GM18520 (cell line): ENCODE measurements around the gene SLC37A4.
"Not testable (repeated sequence)": the region's sequence is repeated elsewhere in the genome, so short reads cannot be mapped to it uniquely, and the experiment has no call there.

Source experiments
- ATAC-seq: cut with Tn5 transposase; IDR thresholded peaks from one replicate; pipeline ENCODE4 v1.9.1; 2021; ENCODE audit not compliant: unreplicated experiment

Gene SLC37A4

DNA sequence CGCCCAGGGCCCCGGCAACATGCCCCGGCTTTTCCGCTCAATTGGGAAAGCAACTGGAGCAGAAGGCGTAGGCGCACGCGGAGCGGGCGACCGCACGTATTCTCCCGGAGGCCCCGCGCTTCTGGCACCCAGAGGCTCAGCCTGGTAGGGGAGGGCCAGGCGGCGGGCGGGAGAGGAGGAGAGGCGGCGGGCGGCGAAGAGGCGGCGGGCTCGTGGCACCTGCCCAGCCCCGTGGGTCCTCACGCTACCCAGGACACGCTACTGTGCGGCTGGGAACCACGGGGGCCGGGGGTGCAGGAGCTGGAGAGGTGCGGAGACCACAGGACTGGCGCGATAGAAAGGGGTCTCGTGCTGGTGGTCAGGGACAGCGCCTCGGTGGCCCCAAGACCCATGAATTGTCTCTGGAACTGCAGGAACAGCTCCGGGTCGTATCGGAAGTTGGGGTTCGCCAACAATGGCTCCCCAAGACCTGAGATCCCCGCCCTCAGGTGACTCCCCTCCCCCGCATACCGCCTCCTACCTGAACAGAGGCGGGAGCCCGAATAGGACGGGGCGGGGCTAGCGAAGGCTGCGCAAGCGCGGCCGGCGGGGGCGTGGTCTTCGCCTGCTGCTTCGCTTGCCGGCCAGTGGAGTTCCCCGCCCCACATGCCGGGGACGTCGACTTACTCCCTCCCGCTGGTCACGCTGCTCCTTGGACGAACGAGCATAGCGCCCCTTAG is at the start of gene SLC37A4:
SLC37A4 (minus strand) TSS at position 549 of the 719 bp plus-strand sequence.
- peak; percentile 90 for ATAC-seq

DNA sequence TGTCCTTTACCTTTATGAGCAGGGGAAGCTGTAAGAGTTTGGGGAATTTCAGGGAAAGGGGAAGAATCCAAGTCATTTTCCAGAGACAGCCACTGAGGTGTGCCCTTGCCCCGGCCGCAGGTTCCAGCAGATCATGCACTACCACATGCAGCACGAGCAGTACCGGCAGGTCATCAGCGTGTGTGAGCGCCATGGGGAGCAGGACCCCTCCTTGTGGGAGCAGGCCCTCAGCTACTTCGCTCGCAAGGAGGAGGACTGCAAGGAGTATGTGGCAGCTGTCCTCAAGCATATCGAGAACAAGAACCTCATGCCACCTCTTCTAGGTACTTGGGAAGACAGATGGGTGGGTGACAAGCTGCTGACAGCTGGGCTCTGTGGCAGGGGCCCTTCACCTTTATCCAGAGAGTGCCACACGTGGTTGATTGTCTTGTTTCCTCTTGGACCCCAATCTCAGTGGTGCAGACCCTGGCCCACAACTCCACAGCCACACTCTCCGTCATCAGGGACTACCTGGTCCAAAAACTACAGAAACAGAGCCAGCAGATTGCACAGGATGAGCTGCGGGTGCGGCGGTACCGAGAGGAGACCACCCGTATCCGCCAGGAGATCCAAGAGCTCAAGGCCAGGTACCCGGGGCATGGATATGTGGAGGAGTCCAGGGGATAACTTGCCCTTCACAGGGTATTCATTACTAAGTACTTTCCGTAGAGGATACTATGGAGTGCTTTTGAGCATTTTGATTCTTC is 48.2 kb upstream of the SLC37A4 start:
- no peak for ATAC-seq

- no peak for ATAC-seq
Observed at GRCh38 chr11:119077839-119078238, 47.2 kb upstream of the SLC37A4 start.

DNA sequence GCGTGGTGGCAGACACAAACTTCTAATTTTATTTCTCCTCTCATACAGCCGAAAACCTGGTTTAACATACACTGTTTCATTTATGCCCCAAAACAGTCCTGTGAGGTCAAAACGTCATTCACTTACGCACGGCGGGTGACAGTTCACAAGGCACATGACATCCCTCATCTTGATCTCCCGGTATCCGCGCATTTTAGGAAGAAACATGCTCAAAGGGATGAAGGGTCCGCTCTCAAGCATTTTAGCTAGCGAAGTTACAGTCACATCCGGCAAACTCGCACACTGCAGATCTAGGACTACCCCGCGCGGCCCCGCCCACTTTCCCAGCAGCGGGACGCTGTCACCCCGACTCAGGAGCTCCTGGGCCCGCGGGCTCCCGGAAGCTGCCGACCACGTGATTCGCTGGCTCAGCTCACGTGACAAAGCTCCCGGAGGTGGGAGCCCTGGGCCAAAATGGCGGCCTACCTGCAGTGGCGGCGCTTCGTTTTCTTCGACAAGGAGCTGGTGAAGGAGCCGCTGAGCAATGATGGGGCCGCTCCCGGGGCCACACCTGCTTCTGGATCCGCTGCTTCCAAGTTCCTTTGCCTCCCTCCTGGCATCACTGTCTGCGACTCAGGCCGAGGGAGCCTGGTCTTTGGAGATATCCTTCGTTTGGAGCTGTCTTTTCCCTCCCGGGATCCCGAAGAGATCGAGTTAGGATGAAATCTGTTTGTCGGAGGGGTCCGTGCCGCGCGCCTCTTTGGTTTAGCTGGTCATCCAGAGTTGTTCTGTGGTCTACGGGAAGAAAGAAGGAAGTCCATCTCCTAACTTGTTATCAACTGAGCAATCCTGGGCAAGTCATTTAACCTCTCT is 36.9 kb upstream of the SLC37A4 start, which contains the start of gene VPS11:
VPS11 (plus strand) TSS at position 448 of the 852 bp plus-strand sequence; CDS start at position 454, 6 bp downstream.
- ATAC-seq = peak; percentile 91

- no peak for ATAC-seq
Observed at GRCh38 chr11:119065369-119065768, 34.7 kb upstream of the SLC37A4 start.

DNA sequence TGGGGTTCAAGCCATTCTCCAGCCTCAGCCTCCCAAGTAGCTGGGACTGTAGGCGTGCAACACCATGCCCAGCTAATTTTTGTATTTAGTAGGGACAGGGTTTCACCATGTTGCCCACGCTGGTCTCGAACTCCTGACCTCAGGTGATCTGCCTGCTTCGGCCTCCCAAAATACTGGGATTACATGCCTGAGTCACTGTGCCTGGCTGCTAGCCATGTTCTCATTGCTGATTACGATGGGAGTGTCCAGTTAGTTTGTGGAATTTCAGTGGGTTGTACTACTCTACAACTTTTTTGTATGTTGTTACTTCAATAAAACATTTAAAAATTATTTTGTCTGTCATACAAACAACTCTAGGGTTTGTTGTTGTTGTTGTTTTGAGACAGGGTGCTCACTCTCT is 32.1 kb upstream of the SLC37A4 start:
- no peak for ATAC-seq

DNA sequence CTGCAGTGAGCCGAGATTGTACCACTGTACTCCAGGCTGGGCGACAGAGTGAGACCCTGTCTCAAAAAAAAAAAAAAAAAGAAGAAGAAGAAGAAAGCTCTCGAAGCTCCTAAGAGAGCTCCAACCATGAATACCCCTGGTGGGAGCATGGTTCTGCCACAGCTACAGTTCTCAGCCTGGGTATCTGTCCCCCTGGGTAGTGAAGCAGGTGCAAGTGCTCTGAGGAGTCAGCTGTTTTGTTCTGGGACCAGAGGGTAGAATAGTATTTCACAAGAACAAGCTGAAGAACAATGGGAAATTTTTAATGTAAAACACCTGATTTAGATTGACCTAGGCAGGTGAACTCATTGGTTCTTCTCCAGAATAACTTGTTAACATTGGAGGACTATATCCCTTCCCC is 30.6 kb upstream of the SLC37A4 start:
- ATAC-seq = no peak

DNA sequence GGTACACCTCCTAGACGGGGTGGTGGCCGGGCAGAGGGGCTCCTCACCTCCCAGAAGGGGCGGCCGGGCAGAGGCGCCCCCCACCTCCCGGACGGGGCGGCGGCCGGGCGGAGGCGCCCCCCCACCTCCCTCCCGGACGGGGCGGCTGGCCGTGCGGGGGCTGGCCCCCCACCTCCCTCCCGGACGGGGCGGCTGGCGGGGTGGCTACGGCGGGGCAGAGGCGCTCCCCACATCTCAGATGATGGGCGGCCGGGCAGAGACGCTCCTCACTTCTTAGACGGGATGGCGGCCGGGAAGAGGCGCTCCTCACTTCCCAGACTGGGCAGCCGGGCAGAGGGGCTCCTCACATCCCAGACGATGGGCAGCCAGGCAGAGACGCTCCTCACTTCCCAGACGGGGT is 28.5 kb upstream of the SLC37A4 start:
- ATAC-seq = not testable (repeated sequence)

DNA sequence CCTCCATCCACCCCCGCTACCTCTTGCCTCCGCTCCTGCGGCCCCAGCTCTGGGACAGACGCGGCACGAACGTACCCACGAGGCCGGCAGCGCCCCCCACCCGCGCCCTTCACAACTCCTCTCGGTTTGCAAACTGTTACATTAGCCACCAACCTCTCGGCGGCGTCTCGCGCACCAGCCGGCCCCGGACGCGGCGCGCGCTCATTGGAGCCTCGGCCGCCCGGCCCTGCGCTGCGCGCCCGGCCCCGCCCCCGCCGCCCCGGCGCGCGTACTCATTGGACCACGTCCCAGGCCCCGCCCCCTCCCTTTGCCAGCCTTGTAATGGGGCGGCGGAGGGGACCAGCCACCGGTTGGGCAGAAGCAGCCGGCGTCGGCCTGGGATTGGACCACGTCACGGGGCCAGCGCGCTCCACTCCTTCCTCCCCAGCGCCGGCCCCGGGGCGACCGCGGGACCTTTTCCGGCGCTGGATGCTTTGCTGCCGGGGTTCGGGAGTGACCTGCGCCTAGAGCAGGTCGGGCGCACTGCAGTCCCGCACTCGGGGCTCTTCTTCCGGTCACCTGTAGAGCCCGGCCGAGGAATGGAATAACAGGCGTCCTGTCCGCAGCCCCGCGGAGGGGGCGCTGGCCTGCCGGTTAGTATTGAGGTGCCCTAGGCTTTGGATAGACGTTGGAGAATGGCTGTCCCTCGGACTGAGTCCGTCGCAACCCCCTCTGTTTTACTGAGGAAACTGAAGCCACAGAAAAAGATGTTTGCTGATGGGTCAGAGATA is 26.5 kb upstream of the SLC37A4 start, which contains the start of gene HYOU1:
HYOU1 (minus strand) TSS at position 206 of the 770 bp plus-strand sequence. CDS start 1,045 bp downstream, outside the sequence.
- peak; percentile 91 for ATAC-seq

DNA sequence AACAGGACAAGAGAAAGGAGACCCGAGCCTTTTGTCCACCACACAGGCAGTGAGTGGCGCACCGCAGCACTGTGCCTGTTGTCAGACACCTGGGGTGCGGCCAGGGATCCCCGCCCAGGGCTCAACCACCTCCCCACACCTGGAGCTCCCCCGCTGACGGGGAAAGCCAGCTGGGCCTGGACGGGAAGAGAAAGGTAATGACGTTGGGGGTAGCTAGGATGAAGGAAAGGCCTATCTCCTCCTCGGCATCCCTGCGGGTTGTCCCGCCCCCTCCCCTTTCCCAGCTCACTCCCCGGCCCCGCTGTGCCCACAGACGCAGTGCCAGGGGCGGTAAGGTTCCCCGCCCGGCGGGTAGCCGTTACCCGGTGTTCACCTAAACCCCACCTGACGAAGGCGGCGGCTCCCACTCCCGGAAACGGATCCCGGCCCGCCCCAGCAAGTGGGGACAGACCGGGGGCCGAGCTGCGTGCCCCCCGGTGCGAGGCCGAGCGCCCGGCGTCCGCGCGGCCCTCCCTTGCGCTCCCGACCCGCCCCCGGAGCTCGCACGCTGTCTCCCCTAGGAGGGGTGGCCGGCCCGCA is 25.8 kb upstream of the SLC37A4 start:
- ATAC-seq = no peak

- no peak for ATAC-seq
Observed at GRCh38 chr11:119055901-119056300, 25.2 kb upstream of the SLC37A4 start.

GRCh38 chr11:119054418-119054817 is 23.7 kb upstream of the SLC37A4 start:
- no peak for ATAC-seq

DNA sequence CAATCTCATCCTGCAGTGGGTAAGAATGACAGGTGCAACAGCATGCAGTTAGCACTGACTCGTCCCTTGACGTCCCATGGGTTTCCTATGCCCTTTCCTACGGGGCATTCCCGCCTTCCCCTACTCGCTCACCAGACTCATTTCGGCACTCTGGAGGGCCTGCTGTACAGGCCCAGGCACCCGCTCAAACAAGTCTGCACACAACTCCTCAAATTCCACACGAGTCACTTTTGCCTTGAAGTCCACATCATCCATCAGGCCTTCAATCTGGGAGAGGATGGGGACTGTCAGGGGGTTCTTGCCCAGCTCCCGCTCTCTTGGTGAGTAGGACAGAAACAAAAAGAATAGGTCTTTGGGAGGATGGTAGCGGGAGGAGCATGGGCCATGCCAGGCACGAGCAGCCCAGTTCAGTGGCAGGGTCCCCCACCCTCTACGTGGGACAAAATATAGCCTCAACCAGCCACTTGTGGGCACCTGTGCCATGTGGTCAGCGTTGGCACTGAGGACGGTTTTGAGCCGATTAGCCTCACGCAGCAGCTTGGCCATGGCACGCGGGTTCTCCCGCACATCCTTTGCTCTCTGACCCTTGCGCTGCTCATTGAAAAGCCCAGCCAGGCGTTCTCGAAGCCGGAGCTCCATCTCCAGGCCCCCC is 21.6 kb upstream of the SLC37A4 start:
- peak; percentile 4 for ATAC-seq

DNA sequence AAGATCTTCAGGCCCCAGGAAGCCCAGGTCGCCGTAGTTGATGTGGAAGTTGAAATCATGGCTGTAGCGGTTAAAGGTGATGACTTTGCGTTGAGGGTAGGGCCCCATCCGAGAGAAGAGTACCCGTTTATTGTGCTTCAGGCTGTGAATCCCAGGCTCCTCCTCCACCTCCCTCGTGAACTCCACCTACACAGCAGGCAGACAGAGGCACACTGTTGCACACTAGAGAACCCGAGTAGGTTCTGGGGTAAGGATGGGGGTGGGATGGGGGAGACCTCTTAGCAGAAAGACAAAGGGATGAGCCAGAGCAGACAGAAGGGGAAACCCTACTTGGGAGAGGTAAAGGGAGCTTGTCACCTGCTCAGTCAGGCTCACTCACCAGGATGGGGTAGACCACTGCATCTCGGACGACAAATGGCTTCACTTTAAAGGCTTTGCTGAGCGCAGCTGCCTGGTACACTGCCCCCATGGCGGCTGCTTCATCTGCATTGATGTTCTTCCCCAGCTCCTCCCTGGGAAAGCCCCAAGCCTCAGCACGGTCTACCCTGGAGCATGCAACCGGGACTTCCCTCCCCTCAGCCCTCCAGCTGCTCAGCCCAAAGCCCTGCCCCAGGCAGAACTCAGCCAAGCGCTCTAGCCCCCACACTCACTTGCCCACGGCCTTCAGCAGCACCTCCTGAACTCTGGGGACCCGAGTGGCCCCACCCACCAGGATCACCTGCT is 20.9 kb upstream of the SLC37A4 start:
- ATAC-seq = peak; percentile 41

DNA sequence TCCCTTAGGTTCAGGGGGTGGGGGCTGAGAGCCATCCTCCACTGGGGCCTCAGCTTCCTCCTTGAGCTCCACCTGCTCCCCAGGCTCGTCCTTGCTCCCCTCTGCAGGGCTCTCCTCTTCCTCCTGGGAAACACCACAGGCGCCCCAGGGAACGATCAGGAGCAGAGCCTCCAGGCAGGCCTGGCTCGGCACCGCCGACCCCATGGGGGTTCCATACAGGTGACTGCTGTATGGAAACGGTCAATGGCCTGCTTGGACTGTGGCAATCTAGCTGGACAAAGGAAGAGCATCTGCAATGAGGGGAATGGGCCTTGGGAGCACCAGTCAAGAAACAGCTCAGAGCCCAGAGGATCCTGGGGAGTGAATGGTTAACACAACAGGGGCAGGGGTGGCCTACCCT is 18.4 kb upstream of the SLC37A4 start:
- no peak for ATAC-seq

- ATAC-seq = no peak
Observed at GRCh38 chr11:119048644-119049043, 18.0 kb upstream of the SLC37A4 start.

DNA sequence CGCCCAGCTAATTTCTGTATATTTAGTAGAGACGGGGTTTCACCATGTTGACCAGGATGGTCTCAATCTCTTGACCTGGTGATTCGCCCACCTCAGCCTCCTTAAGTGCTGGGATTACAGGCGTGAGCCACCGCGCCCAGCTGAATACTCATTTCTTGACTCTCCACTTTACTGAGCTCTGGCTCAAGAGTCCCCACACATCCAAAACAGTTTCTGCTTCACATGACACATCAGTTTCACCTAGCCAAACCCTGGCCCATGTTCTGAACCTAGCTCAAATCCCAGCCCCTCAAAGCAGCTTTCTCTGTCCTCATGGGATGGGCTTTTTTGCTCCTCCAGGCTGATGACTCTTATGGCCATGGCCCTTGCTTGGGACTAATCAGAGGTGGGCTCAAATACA is 16.5 kb upstream of the SLC37A4 start:
- ATAC-seq = no peak

DNA sequence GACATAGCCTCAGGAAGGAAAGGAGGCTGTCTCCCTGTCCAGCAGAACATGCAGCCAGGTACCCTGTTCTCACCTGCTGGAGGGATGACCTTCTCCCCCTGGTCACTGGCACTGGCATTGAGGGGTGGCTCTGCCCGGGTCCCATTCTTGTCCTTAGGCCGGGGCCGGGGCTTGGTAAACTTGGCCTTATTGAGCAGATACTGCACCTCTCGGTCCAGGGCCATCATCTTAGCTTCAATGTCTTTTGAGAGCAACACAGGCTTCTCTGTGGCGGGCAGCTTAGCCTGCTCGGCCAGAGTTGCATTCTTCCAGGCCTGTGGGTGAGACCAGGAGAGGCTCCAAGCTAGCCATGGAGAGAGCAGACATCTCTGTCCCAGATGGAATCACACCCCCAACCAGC is 15.8 kb upstream of the SLC37A4 start:
- ATAC-seq = no peak

GRCh38 chr11:119044708-119045107 is 14.0 kb upstream of the SLC37A4 start:
- ATAC-seq = no peak
